Gastroesophageal sphincter (tissue), 4 donors: ENCODE data around the gene CD96. TPM values are rescaled to one million over a fixed set of nuclear protein-coding genes. Genes with fewer than 3 reads are reported as not detected.

Experiments used
- ATAC-seq: fragments of 150-250 bp; one replicate; pipeline ENCODE4 v1.9.1; 2016; ENCODE audit warnings: mild to moderate bottlenecking, moderate library complexity
- H3K27ac ChIP-seq, 4 donors: fragments of 200-600 bp; sonication (generic) in 3 of 4; 1 replicate in 3 of 4; 2 replicates in 1 of 4; pipeline ENCODE4 v1.5.1; 2016 to 2019
- H3K27me3 ChIP-seq: fragments of 200-600 bp; sonication (generic); one replicate; pipeline ENCODE4 v1.5.1; 2019
- H3K36me3 ChIP-seq, 2 donors: fragments of 200-600 bp; sonication (generic); one replicate each; pipeline ENCODE4 v1.5.1; 2019; ENCODE audit warnings: control low read depth in 1 of 2
- H3K4me1 ChIP-seq, 3 donors: fragments of 200-600 bp; sonication (generic); 1 replicate in 2 of 3; 2 replicates in 1 of 3; pipeline ENCODE4 v1.5.1; 2016 to 2019; ENCODE audit warnings: control low read depth in 2 of 3
- H3K4me3 ChIP-seq, 2 donors: fragments of 200-600 bp; sonication (generic); one replicate each; pipeline ENCODE4 v1.5.1; 2019; ENCODE audit warnings: mild to moderate bottlenecking in 1 of 2, moderate library complexity in 1 of 2
- H3K9me3 ChIP-seq, 3 donors: fragments of 200-600 bp; sonication (generic); one replicate each; pipeline ENCODE4 v1.5.1; 2017 to 2019; ENCODE audit warnings: control low read depth in 2 of 3
- EP300 ChIP-seq: sonication (generic); formaldehyde crosslinking; IDR thresholded peaks from one replicate; pipeline ENCODE4 v1.6.1; 2017; ENCODE audit warnings: antibody characterized with exemption, mild to moderate bottlenecking
- POLR2A ChIP-seq, 2 donors: fragments of 450-650 bp; IDR thresholded peaks; one replicate each; pipeline ENCODE4 v1.6.1; 2017; ENCODE audit warnings: antibody characterized with exemption in 2 of 2, mild to moderate bottlenecking in 2 of 2, moderate library complexity in 1 of 2
- POLR2AphosphoS5 ChIP-seq: sonication (generic); formaldehyde crosslinking; IDR thresholded peaks from one replicate; pipeline ENCODE4 v1.6.1; 2017; ENCODE audit warnings: antibody characterized with exemption
- WGBS, 2 donors: methylation state at CpG; one replicate each; pipeline ENCODE4 v1.1.5; 2018; ENCODE audit warnings: low coverage in 1 of 2; 5-methylcytosine and 5-hydroxymethylcytosine counted together
- total RNA-seq, 4 donors: library from RNA; depleted of rRNA; stranded (reverse); fragments of >200 nt; gene quantifications; one replicate each; pipeline ENCODE4 v1.1.0, GENCODE V29; 2016
- TF ChIP-seq, protein P1 (sequence below), 4 experiments: fragments of 200-600 bp in 2 of 4; fragments of 450-650 bp in 2 of 4; sonication (generic) in 1 of 4; IDR thresholded peaks; one replicate each; pipeline ENCODE4 v1.5.1; 2017 to 2019; ENCODE audit warnings: antibody characterized with exemption in 4 of 4, mild to moderate bottlenecking in 2 of 4, moderate library complexity in 2 of 4

The CD96 gene
- total RNA-seq, 4 donors from 2014 or later = 0.19 to 1.2 (median 1.0) TPM

DNA sequence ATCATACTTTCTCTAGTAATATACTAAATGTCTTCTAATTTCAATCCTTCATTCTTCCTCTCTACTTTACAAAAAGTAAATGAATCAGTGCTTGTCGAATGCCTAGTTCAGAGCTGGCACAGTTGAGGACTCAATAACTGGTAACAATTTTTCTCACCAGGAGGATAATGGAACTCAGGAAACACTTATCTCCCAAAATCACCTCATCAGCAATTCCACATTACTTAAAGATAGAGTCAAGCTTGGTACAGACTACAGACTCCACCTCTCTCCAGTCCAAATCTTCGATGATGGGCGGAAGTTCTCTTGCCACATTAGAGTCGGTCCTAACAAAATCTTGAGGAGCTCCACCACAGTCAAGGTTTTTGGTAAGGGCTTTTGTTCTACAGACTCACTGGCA is 36.9 kb downstream of the CD96 start:
- no peak overlapping the region for H3K4me3 ChIP-seq
- no peak for ATAC-seq
- H3K27me3 ChIP-seq = no peaks in the 10 kb centered on the region
- no peaks in the 10 kb centered on the region for H3K4me1 ChIP-seq
- H3K9me3 ChIP-seq = no peaks in the 10 kb centered on the region
- 93 to 95% methylated on average over 1 to 4 of the region's 4 CpGs for WGBS, 2 donors
- TF ChIP-seq POLR2A (IDR thresholded peaks at IDR 0.05) = no peak
- H3K36me3 ChIP-seq = no peaks in the 10 kb centered on the region
- H3K27ac ChIP-seq = no peak overlapping the region

DNA sequence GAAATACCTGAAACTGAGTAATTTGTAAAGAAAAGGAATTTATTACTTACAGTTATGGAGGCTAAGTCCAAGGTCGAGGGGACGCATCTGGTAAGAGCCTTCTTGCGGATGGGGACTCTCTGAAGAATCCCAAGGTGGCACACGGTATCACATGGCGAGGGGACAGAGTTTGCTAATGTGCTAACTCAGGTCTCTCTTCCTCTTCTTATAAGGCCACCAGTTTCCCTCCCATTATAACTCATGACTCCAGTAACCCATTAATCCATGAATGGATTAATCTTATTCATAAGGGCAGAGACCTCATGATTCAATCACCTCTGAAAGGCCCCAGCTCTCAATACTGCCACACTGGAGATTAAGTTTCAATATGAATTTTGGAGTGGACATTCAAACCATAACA is 37.5 kb downstream of the CD96 start:
- no peak for ATAC-seq
- H3K27ac ChIP-seq = no peak overlapping the region
- no peaks in the 10 kb centered on the region for H3K4me1 ChIP-seq
- no peaks in the 10 kb centered on the region for H3K9me3 ChIP-seq
- 81 to 85% methylated on average over 4 to 5 of the region's 5 CpGs for WGBS, 2 donors
- H3K4me3 ChIP-seq = no peak overlapping the region
- no peaks in the 10 kb centered on the region for H3K27me3 ChIP-seq
- no peaks in the 10 kb centered on the region for H3K36me3 ChIP-seq
- TF ChIP-seq POLR2AphosphoS5 (no peak), POLR2A (IDR thresholded peaks at IDR 0.05) (no peak), EP300 (no peak)
- TF ChIP-seq, protein P1, sequence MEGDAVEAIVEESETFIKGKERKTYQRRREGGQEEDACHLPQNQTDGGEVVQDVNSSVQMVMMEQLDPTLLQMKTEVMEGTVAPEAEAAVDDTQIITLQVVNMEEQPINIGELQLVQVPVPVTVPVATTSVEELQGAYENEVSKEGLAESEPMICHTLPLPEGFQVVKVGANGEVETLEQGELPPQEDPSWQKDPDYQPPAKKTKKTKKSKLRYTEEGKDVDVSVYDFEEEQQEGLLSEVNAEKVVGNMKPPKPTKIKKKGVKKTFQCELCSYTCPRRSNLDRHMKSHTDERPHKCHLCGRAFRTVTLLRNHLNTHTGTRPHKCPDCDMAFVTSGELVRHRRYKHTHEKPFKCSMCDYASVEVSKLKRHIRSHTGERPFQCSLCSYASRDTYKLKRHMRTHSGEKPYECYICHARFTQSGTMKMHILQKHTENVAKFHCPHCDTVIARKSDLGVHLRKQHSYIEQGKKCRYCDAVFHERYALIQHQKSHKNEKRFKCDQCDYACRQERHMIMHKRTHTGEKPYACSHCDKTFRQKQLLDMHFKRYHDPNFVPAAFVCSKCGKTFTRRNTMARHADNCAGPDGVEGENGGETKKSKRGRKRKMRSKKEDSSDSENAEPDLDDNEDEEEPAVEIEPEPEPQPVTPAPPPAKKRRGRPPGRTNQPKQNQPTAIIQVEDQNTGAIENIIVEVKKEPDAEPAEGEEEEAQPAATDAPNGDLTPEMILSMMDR (IDR thresholded peaks at IDR 0.05) = no peak

GRCh38 chr3:111581403-111582119 is 39.6 kb downstream of the CD96 start:
- WGBS, 2 donors = 75 to 86% methylated on average over 2 of the region's 2 CpGs
- Histone ChIP-seq H3K27me3 (no peaks in the 10 kb centered on the region), H3K27ac (no peak overlapping the region), H3K4me3 (no peak overlapping the region), H3K9me3 (no peaks in the 10 kb centered on the region), H3K36me3 (no peaks in the 10 kb centered on the region), H3K4me1 (no peaks in the 10 kb centered on the region)
- ATAC-seq = no peak
- no peak for TF ChIP-seq EP300
- TF ChIP-seq POLR2A (IDR thresholded peaks at IDR 0.05) = no peak
- no peak for TF ChIP-seq POLR2AphosphoS5
- TF ChIP-seq, protein P1 (IDR thresholded peaks at IDR 0.05) = no peak

DNA sequence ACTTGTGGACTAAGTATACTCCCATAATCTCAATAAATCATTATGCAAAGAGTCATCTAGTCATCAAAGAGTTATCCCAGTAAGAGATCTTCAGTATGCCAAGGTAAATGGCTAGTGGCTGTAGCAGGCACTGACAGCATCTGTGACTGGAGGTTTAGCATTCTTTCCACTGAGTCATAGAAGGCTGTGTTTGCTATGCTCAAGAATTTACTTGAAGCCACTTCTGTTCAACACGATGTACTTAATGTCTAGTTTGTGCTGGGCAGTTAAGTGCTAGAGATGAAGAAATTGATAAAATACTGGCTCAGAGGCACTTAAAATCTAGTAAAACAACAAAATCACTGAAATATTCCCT is 40.1 kb downstream of the CD96 start:
- H3K9me3 ChIP-seq = no peaks in the 10 kb centered on the region
- ATAC-seq = no peak
- 35 to 40% methylated on average over 1 of the region's 1 CpG for WGBS, 2 donors
- H3K27me3 ChIP-seq = no peaks in the 10 kb centered on the region
- TF ChIP-seq, protein P1 (IDR thresholded peaks at IDR 0.05) = no peak
- TF ChIP-seq POLR2A (IDR thresholded peaks at IDR 0.05) (no peak), POLR2AphosphoS5 (no peak), EP300 (no peak)
- no peak overlapping the region for H3K4me3 ChIP-seq
- no peaks in the 10 kb centered on the region for H3K4me1 ChIP-seq
- no peaks in the 10 kb centered on the region for H3K36me3 ChIP-seq
- H3K27ac ChIP-seq = no peak overlapping the region

GRCh38 chr3:111584744-111585143 is 42.7 kb downstream of the CD96 start:
- no peak overlapping the region for H3K27ac ChIP-seq
- H3K4me1 ChIP-seq = no peaks in the 10 kb centered on the region
- 75 to 100% methylated on average over 1 of the region's 1 CpG for WGBS, 2 donors
- H3K36me3 ChIP-seq = no peaks in the 10 kb centered on the region
- no peak overlapping the region for H3K4me3 ChIP-seq
- H3K27me3 ChIP-seq = no peaks in the 10 kb centered on the region
- no peaks in the 10 kb centered on the region for H3K9me3 ChIP-seq
- no peak for ATAC-seq
- TF ChIP-seq POLR2AphosphoS5 (no peak), EP300 (no peak), POLR2A (IDR thresholded peaks at IDR 0.05) (no peak)
- TF ChIP-seq, protein P1 (IDR thresholded peaks at IDR 0.05) = no peak
